ENCODE results near the gene TXN2. TPM values are rescaled to one million over a fixed set of nuclear protein-coding genes. Genes with fewer than 3 reads are reported as not detected.

TXN2 gene
- total RNA-seq, 1 experiment from 2014 or later: 87.0 TPM

GRCh38 chr22:36528341-36528740 is 46.9 kb upstream of the TXN2 start:
- BruUV-seq (replicated peaks): no TSS peak
- Histone ChIP-seq H3K79me2 (ENCODE audit: insufficient read depth, low read length) (peaks cover 56% of the 10 kb centered on the region), H3K9me3 (ENCODE audit: control insufficient read depth in 1 of 2, insufficient read depth in 1 of 2, low read depth in 1 of 2, low read length in 2 of 2) (no peaks in the 10 kb centered on the region), H3K27me3 (ENCODE audit: insufficient read depth, low read length) (no peaks in the 10 kb centered on the region), H3K27ac (ENCODE audit: low read depth, low read length) (peak overlapping the region; percentile 87), H2AFZ (ENCODE audit: low read depth, low read length, poor library complexity, severe bottlenecking) (no peak overlapping the region), H3K4me2 (ENCODE audit: low read length) (peak overlapping the region; percentile 77), H4K20me1 (ENCODE audit: insufficient read depth) (peaks cover 13% of the 10 kb centered on the region; the same call in 1 of the 2 replicates), H3K9me2 (ENCODE audit: insufficient read depth) (no peaks in the 10 kb centered on the region), H3K9ac (ENCODE audit: low read length) (peak overlapping the region; percentile 97), H3K4me1 (ENCODE audit: control insufficient read depth in 1 of 2, insufficient read depth in 2 of 2, low read length in 2 of 2) (peaks cover 13 to 32% of the 10 kb centered on the region in 2 experiments; a peak in 3 of 4 replicates), H3K36me3 (ENCODE audit: control insufficient read depth in 1 of 2, insufficient read depth in 2 of 2, low read length in 2 of 2) (peaks cover 34 to 41% of the 10 kb centered on the region in 2 experiments), H3K4me3 (replicated peaks in 1 of 2; ENCODE audit: low read depth in 1 of 2, low read length in 2 of 2) (peak overlapping the region; percentile 97 to 99)
- intact Hi-C loops (cut with micrococcal nuclease): no loop called here
- no peak for ATAC-seq
- POLR2A ChIA-PET: interaction anchor here (1.3 to 2.3 kb wide), 4 partner anchors 12 to 248 kb away, joined by 3 to 15 read pairs (median 7); partner anchors contain the start of gene IFT27
- CTCF ChIA-PET: interaction anchor here (1.8 kb wide), 1 partner anchor 17 kb away, joined by 5 read pairs; no protein-coding TSS in a partner anchor
- DNase-seq (ENCODE audit: low read depth, low spot score): no peak
- TF ChIP-seq SIN3A (IDR thresholded peaks at IDR 0.05; ENCODE audit: low read depth): no peak
- no peak for TF ChIP-seq JUND (IDR thresholded peaks at IDR 0.05)
- no peak for TF ChIP-seq CBX3 (IDR thresholded peaks at IDR 0.05; ENCODE audit: low read depth)
- TF ChIP-seq SRF (IDR thresholded peaks at IDR 0.05; ENCODE audit: low read depth): no peak
- no peak for TF ChIP-seq TCF7L2 (IDR thresholded peaks at IDR 0.05; ENCODE audit: borderline replicate concordance, extremely low read depth, insufficient read depth, insufficient read length)
- TF ChIP-seq EGR1 (IDR thresholded peaks at IDR 0.05; ENCODE audit: low read depth): no peak
- TF ChIP-seq RAD21 (IDR thresholded peaks at IDR 0.05; ENCODE audit: low read depth): no peak
- TF ChIP-seq ZFX (IDR thresholded peaks at IDR 0.05): no peak
- no peak for TF ChIP-seq MAX (IDR thresholded peaks at IDR 0.05)
- TF ChIP-seq ZNF274 (IDR thresholded peaks at IDR 0.05; ENCODE audit: low read depth, low read length): no peak
- no peak for TF ChIP-seq ELF1 (IDR thresholded peaks at IDR 0.05; ENCODE audit: borderline replicate concordance, low read depth)
- TF ChIP-seq POLR2AphosphoS5 (IDR thresholded peaks at IDR 0.05; ENCODE audit: low read depth, low read length): no peak
- TF ChIP-seq CTCF (IDR thresholded peaks at IDR 0.05 in 2 of 3, conservative IDR thresholded peaks at IDR 0.05 in 1 of 3; ENCODE audit: borderline replicate concordance in 1 of 3, insufficient read depth in 1 of 3, low read depth in 2 of 3, low read length in 2 of 3): no peak
- no peak for TF ChIP-seq EZH2 (IDR thresholded peaks at IDR 0.05)
- no peak for TF ChIP-seq CEBPB (IDR thresholded peaks at IDR 0.05; ENCODE audit: low read depth)
- no peak for TF ChIP-seq REST (IDR thresholded peaks at IDR 0.05; ENCODE audit: low read depth)
- TF ChIP-seq POLR2A (IDR thresholded peaks at IDR 0.05; ENCODE audit: borderline replicate concordance, extremely low read depth, insufficient read depth, insufficient read length): no peak
- no peak for TF ChIP-seq EZH2phosphoT487 (IDR thresholded peaks at IDR 0.05; ENCODE audit: borderline replicate concordance)
- RAD21 ChIA-PET (ENCODE audit: low non-redundant PET in 1 of 2, low total read pairs in 2 of 2, uncharacterized antibody in 2 of 2, unreplicated experiment in 2 of 2): no interaction called here
